GDM1 (cell line): ENCODE measurements around the gene ENOPH1.
"Not testable (repeated sequence)": the region's sequence is repeated elsewhere in the genome, so short reads cannot be mapped to it uniquely, and the experiment has no call there.

ENCODE experiments used
- DNase-seq: peaks from one replicate; lab custom pipeline; 2025; lab: John Stamatoyannopoulos, UW

ENOPH1 gene

DNA sequence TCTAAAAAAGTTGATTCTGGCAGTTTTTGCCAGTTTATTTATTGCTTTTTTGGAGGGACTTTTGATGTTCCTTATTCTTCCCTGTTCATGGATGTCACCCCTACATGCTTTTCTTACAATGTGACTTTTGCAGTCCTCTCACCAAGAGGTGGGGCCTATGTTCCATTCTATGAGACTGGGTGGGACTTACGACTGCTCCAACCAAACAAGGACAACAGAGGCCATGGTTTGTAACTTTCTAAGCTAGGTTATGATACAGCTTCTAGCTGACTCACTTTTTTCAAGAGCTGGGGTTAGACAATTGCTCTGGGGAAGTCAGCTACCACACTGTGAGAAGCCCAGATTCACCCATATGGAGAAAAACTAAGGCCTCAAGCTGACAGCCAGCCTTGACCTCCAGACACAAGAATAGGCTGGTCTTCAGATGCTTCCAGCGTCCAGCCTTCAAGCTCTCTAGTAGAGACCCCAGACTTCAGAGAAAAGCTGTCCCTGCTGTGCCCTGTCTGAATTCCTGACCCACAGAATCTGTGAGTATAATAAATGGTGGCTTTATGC, 39.5 kb downstream of the ENOPH1 start:
- peak; percentile 4 for DNase-seq

DNA sequence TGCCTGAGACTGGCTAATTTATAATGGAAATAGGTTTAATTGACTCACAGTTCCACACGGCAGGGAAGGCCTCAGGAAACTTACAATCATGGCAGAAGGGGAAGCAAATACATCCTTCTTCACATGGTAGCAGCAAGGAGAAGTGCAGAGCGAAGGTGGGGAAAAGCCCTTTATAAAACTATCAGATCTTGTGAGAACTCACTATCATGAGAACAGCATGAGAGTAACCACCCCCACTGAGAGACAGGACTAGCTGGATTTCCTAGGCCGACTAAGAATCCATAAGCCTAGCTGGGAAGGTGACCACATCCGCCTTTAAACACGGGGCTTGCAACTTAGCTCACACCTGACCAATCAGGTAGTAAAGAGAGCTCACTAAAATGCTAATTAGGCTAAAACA, 42.7 kb downstream of the ENOPH1 start:
- DNase-seq, result not testable (repeated sequence)

DNA sequence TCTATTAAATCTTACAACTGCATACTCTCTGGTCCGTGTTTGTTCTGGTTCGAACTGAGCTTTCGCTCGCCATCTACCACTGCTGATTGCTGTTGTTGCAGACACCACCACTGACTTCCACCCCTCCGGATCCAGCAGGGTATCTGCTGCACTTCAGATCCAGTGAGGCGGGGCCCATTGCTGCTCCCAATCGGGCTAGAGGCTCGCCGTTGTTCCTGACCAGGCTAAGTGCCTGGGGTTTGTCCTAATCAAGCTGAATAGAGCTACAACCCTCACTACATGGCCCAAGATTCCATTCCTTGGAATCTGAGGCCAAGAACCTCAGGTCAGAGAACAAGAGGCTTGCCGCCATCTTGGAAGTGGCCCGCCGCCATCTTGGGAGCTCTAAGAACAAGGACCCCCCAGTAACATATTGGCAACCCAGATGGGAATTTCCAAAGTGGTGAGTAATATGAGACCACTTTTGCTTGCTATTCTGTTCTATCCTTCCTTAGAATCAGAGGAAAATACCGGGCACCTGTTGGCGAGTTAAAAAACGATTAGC, 43.3 kb downstream of the ENOPH1 start:
- no peak for DNase-seq

DNA sequence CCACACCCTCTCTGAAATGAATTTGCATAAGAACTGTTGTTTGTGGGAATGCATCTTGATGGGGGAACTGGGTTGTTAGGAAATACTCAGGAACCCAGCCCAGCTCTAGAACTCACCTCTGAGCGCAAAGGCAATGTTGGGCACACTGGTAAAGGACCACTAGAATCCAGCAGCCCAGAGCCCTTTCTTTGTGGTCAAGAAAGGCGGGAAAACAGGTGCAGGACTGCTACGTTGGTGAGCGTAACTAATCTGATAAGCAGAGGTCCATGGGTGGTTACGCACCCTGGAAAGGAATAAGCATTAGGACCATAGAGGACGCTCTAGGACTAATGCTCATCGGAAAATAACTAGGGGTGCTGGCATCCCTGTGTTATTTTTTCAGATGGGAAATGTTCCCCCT, 45.5 kb downstream of the ENOPH1 start:
- not testable (repeated sequence) for DNase-seq

GRCh38 chr4:82477469-82477868, 47.1 kb downstream of the ENOPH1 start:
- DNase-seq, result not testable (repeated sequence)

GRCh38 chr4:82479562-82479961, 49.2 kb downstream of the ENOPH1 start:
- no peak for DNase-seq

DNA sequence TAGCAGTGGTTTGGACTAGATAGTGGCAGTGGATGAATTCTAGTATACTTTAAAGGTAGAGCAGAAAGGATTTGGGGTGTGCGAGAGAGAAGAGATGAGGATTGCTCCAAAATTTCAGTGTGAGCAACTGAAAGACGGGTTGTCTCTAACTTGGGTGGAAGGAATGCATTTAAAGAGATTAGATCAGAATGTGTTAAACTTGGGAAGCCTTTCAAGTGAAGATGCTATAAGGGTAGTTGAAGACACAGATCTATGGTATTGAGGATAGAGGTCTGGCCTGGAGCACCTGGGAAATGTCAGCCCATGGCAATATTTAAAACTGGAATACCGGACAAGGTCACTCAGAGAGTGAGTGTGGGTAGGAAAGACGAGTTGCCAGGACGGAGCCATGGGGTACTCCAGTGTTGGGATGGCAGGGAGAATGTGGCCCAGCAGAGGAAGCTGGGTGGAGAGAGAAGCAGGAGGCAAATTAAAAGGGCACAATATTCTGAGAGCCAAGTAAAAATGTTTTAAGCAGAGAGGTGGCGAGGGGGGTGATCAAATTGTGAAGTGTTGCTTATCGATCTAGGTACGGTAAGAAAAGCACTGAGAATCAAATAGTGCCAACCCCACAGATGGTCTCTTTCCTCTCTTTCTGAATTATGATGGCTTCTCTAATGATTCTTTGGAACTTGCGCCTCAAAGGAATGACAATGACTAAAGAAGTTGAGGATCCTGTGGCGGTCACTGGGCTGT, 50.5 kb downstream of the ENOPH1 start:
- no peak for DNase-seq

DNA sequence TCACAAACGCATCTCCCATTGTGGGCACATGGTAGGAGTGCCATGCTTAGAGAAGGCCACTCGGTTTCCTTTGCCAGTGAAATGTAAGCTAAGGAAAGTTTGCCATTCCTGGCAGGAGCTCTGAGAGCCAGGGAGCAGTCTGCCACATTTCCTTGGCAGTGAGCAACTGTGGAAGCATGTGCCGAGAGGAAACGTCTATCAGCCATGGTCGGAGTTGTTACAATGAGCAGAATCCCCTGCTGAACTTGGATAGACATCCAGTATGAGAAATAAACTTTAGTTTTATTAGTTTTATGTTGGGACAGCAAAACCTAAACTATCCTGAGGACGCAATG, 51.1 kb downstream of the ENOPH1 start:
- no peak for DNase-seq

DNA sequence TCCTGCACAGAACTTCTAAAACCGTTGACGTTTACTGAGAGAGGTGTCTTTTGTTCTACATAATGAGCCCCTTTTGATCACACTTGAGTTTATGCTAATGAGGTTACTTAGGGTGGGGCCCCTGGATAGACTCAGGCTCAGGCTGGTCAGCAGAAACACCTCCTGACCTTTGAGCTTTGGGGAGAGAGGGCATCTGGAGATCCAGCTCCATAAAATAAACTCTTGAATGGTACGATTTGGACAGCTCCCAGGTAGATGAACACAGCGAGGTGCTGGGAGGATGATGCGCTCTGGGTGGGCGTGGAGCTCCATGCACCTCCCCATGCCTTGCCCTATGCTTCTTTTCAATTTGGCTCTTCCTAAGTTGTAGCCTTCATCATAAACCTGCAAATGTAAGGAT, 52.0 kb downstream of the ENOPH1 start:
- DNase-seq, result no peak

DNA sequence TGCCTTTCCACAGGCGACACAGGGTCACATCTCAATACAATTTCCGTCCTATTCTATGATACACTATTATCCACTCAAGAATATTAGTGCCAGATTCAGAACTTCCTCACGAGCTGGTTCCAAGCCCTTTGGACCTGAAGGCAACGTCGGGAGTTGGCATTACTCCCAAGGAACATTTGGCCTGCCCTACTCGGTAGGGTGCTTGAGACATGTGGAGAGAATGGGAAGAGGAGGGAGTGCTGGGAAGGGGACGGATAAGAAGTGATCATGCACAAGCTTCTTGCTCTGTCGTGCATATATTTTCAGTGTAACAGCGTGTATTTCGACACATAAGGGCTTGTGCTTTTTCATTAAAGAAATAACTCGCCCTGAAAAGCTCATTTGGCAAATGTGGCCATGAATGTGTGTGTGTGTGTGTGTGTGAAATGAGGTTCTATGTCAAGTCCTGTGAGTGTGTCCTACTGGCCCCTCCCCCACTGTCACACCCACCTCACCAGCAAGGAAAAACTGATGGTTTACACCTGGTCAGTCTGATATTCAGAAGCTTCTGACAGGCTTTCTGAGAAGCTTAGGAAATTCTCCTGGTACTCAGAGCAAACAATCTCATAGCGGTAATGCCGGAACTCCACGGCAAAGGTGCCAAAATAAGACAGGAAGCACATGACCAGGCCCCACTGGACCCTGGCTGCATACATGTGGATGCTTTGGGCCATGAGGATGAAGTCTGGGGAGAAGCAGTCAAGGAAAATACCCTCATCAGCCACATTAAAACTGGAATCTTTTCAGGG, 54.8 kb downstream of the ENOPH1 start:
- no peak for DNase-seq

DNA sequence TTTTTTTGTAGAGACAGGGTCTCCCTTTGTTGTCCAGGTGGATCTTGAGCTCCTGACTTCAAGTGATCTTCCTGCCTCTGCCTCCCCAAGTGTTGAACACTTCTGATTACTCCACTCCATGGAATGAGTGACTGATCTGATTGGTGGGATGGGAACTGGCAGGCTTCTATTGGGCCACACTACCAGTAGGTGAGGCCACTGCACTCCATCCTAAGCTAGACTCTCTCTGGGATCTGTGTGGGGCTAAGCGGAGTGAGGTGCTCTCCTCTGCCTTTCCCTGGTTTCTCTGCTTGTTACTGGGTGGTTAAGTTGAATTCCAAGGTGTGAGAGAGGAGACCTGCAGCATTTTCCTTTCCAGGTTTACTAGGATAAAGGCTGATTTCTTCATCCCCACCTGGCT, 58.7 kb downstream of the ENOPH1 start:
- no peak for DNase-seq

DNA sequence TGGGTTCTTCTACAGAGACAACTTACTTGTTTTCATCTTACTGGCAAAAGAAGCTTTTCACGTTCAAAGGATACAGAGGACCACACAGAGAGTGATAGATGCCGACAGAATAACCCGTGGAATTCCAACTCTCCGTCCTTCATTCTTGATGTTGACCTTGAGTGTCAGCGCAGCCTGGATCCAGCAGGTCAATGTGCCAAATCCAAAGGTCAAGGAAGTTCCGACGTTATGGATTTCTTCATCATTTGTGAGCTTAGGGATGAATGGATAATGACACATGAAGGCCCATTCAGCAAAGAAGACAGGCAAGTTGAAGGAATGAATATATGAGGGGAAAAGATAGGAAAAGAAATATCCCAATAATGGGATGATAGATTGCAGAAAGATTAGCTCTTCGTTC, 59.6 kb downstream of the ENOPH1 start:
- no peak for DNase-seq

GRCh38 chr4:82491251-82491960, 61.0 kb downstream of the ENOPH1 start:
- DNase-seq, result no peak

GRCh38 chr4:82493721-82494425, 63.5 kb downstream of the ENOPH1 start:
- peak; percentile 54 for DNase-seq

- no peak for DNase-seq
These were observed 65.3 kb downstream of the ENOPH1 start for GRCh38 chr4:82495666-82496065.

DNA sequence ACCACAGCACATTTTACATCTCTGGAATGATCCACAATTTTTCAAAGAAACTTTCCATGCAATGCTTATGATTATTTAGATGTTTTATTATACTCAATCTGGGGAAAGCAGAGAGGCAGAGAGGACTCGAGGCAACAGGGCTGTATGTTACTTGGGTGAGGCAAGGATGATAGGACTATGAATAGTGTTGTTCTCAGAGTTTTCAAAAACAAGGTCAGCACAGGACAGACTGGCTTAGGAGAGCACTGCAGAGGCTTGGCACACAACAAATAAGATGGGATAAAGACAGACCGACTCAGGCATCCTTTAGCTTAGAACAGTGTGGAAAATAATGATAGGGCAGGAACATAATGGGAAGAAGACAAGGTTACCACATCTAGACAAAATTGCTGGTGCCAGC, 66.0 kb downstream of the ENOPH1 start:
- no peak for DNase-seq

- no peak for DNase-seq
These were observed 69.5 kb downstream of the ENOPH1 start for GRCh38 chr4:82499738-82500434.

- DNase-seq, result no peak
These were observed 70.2 kb downstream of the ENOPH1 start for GRCh38 chr4:82500435-82501153.

DNA sequence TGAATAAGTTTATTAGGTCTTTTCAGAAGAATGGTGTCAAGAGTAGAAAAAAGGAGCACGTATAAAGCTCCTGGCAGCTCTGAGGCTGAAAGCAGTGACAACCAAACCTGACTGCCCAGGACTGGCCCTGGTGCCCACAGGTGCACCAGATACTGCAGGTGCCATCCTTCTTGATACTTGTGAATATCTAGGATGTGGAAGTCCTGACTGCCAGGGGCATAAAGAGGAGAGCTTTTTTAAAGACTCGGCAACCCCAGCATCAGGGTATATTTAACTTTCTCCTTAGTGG, 70.7 kb downstream of the ENOPH1 start:
- no peak for DNase-seq

DNA sequence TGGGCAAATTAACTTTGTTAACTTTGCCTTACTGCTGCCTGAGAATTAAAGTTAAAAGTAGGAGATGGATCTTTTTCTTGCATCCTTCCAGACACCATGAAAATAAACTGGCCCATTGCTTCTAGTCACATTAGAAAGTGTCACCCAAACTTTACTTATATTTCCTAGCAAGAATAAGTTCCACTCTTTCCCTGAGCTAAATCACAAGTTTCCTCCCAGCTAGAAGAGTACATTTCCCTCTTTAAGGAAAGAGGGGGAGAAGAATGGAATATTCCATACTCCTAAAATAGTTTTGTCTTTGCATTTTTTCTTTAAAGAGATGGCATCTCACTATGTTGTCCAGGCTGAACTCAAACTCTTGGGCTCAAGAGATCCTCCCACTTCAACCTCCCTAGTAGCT, 77.6 kb downstream of the ENOPH1 start:
- DNase-seq, result no peak
